Activated T-cell treated with anti-CD3 and anti-CD28 coated beads, Interleukin-2, amount 50 U/mL, for 4 hours (primary cell): Measurements from ENCODE around the gene PRKAG3. TPM values are rescaled to one million over a fixed set of nuclear protein-coding genes. Genes with fewer than 3 reads are reported as not detected.

Experiments used
- ATAC-seq, 2 donors: fragments of 200-7000 bp; cut with Tn5 transposase; one replicate each; pipeline ENCODE4 v1.10.0; 2021
- DNase-seq: peaks from one replicate; pipeline ENCODE4 v3.0.0-alpha.2; 2020
- H3K27me3 Mint-ChIP-seq: one replicate; pipeline ENCODE4 v1.8.0; 2021; ENCODE audit warnings: low read depth, mixed read lengths
- H3K36me3 Mint-ChIP-seq: one replicate; pipeline ENCODE4 v1.8.0; 2022; ENCODE audit warnings: mixed read lengths; ENCODE audit not compliant: insufficient read depth
- H3K4me1 Mint-ChIP-seq: one replicate; pipeline ENCODE4 v1.8.0; 2021; ENCODE audit warnings: low read depth, mixed read lengths
- H3K4me3 Mint-ChIP-seq: one replicate; pipeline ENCODE4 v1.8.0; 2021; ENCODE audit warnings: mild to moderate bottlenecking, moderate library complexity, mixed read lengths
- H3K9me3 Mint-ChIP-seq: one replicate; pipeline ENCODE4 v1.8.0; 2021; ENCODE audit warnings: mixed read lengths
- total RNA-seq, 3 donors: library from RNA; stranded (reverse); gene quantifications; one replicate each; pipeline ENCODE4 v1.2.1, GENCODE V29; 2021

The PRKAG3 gene
- total RNA-seq, 3 donors from 2014 or later, result not detected

DNA sequence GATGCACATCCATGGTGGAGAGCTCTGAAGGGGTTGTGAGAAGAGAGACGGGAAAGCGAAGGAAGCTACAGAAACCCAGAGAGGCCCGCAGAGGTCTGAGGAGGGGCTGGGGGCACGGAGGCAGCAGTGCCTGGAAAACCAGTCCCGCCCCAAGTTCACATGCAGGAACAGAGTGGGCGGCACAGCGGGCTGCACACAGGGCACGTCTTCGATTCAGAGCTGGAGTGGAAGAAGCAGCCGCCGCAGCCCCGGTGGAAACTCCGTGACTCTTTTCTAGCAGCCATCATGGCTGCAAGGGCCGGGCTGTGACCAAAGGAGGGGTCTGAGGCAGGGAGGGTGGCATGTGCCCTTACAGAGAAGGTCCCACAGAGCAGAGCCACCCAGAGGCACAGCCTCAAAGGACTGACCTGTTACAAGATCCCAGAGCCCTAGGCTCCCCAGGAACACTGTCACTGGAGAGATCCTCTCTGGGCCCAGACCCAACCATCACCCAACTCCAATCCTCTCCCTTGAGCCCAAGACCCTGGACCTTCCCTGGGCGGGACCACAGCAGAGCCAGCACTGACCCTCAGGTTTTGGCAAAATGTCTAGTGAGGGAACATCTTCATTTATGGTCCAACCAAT lies 10.7 kb downstream of the PRKAG3 start:
- no peaks in the 10 kb centered on the region for H3K36me3 Mint-ChIP-seq
- ATAC-seq, result no peak

DNA sequence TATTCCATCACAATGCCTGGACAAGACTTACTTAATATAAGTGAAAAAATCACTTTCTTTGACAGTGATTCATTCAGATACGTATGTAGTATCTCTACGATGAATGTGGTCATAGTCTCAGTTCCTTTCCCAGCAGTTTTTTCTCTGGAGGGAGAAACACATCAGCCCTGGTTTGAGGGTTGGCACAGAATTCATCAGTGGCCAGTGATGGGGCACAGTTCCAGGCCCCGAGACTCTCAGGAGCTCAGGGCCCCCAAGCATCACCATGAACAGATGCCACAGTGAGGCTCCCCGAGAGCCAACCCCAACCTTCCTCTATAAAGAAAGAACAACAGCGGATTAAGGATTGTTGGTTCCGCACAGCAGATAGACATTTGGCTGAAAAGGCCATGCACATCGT lies 12.5 kb downstream of the PRKAG3 start:
- Mint-ChIP-seq H3K4me1 (no peaks in the 10 kb centered on the region), H3K36me3 (no peaks in the 10 kb centered on the region), H3K9me3 (no peaks in the 10 kb centered on the region), H3K27me3 (peaks cover 13% of the 10 kb centered on the region), H3K4me3 (no peak overlapping the region)
- no peak for DNase-seq
- no peak for ATAC-seq

More for the DNA sequence above, 10.7 kb downstream of the PRKAG3 start:
- H3K4me3 Mint-ChIP-seq, result no peak overlapping the region
- peaks cover 13% of the 10 kb centered on the region for H3K27me3 Mint-ChIP-seq
- no peaks in the 10 kb centered on the region for H3K9me3 Mint-ChIP-seq
- DNase-seq, result no peak
- H3K4me1 Mint-ChIP-seq, result no peaks in the 10 kb centered on the region

DNA sequence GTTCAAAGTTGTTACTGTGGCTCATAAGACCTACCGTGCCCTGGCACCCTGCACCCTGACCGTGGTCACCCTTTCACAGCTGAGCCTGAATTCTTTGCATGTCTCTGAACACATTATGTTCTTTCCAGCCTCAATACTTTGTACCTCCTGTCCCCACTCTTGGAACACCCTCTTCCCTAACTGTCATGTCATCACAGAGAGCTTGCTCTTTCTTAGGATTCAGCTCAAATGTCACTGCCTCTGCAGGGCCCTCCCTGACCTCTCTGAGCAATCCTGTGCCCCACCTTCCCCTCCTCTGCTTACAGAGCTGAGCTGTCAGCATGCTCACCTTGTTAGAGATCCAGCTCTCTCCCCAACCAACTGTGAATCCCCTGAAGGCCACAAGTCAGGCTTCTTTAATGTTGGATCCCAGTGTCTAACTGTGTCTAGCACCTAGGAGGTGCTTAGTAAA lies 15.0 kb downstream of the PRKAG3 start:
- Mint-ChIP-seq H3K36me3 (no peaks in the 10 kb centered on the region), H3K27me3 (peaks cover 23% of the 10 kb centered on the region), H3K4me3 (no peak overlapping the region), H3K9me3 (no peaks in the 10 kb centered on the region), H3K4me1 (no peaks in the 10 kb centered on the region)
- DNase-seq, result no peak
- no peak for ATAC-seq

DNA sequence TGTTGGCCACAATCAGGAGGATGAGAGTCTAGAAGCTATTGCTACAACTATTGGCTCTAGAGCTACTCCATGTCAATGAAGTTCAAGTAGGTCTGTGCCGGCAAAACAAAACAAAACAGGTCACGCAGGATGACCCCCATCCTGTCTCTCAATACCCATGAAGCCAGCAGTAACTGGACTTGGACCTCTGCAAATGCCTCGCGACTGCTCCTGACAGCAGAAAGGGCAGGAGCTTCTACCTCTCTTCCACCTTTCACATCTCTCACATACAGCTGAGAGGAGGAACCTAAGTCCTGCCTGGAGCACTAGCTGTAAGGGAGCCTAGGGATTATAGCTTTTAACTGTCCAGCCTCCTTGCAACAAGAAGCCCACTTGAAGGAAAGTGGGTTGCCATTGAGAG lies 16.0 kb downstream of the PRKAG3 start:
- peaks cover 24% of the 10 kb centered on the region for H3K27me3 Mint-ChIP-seq
- H3K9me3 Mint-ChIP-seq, result no peaks in the 10 kb centered on the region
- no peaks in the 10 kb centered on the region for H3K36me3 Mint-ChIP-seq
- DNase-seq (no peak), ATAC-seq (no peak)
- H3K4me3 Mint-ChIP-seq, result no peak overlapping the region
- H3K4me1 Mint-ChIP-seq, result no peaks in the 10 kb centered on the region

DNA sequence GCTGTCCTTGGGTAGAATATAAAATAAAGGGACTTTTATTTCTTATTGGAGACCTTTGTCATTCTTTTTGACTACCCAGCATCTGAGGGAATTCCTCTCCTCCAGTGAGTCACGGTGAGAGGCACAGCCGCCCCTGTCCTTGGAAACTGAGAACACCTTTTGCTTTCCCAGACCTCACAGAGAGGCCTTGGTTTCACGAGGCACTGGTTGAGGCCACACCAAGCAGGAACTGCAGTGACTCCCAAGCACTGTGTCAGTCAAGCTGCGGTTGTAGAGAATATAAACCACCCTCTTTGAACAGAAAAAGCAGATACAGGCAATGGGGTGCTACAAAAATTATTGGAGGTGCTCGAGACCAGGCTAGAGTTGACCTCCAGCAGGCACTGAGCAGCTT lies 16.4 kb downstream of the PRKAG3 start:
- Mint-ChIP-seq H3K9me3 (no peaks in the 10 kb centered on the region), H3K27me3 (peaks cover 21% of the 10 kb centered on the region), H3K4me3 (no peak overlapping the region), H3K36me3 (no peaks in the 10 kb centered on the region), H3K4me1 (no peaks in the 10 kb centered on the region)
- ATAC-seq (no peak), DNase-seq (no peak)

DNA sequence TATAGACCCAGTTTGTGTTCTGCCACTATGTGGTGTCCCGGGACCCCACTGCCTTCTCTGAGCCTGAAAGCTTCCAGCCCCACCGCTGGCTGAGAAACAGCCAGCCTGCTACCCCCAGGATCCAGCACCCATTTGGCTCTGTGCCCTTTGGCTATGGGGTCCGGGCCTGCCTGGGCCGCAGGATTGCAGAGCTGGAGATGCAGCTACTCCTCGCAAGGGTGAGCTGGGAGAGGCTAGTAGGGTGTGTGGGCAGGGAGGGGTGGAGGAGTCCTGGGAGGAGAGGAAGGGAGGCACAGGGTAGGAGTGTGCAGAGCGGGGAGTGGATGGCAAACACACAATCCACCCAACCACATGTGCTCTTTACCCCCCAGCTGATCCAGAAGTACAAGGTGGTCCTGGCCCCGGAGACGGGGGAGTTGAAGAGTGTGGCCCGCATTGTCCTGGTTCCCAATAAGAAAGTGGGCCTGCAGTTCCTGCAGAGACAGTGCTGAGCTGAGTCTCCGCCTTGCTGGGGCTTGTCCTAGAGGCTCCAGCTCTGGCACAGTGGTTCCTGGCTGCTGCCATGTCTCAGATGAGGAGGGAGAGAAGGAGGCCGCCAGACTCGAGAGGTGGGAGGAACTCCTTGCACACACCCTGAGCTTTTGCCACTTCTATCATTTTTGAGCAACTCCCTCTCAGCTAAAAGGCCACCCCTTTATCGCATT lies 16.9 kb downstream of the PRKAG3 start:
- Mint-ChIP-seq H3K9me3 (no peaks in the 10 kb centered on the region), H3K36me3 (no peaks in the 10 kb centered on the region), H3K4me3 (no peak overlapping the region), H3K4me1 (no peaks in the 10 kb centered on the region), H3K27me3 (peaks cover 23% of the 10 kb centered on the region)
- DNase-seq (no peak), ATAC-seq (no peak)

DNA sequence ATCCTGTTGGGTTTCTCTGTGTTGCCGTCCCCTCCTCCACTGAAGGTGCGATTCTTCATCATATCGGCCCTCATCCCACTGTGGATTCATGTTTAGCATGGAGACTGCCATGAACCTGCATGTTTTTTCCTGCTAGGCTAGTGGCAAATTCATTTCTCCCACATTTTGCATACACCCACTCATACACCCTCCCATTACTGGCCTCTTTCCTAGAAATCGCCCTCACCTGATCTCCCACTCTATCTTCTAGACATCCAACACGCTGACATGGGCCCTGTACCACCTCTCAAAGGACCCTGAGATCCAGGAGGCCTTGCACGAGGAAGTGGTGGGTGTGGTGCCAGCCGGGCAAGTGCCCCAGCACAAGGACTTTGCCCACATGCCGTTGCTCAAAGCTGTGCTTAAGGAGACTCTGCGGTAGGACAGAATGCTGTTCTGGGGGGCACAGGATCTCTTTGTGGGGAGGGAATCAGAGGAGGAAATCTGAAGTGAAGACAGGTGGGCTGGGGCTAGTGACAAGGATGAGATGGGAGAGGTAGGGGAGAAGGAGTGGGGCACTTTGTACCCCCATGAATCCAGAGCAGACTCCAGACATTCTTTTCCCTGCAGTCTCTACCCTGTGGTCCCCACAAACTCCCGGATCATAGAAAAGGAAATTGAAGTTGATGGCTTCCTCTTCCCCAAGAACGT lies 17.7 kb downstream of the PRKAG3 start:
- DNase-seq (no peak), ATAC-seq (no peak)
- Mint-ChIP-seq H3K36me3 (no peaks in the 10 kb centered on the region), H3K9me3 (no peaks in the 10 kb centered on the region), H3K4me3 (no peak overlapping the region), H3K4me1 (no peaks in the 10 kb centered on the region), H3K27me3 (peaks cover 27% of the 10 kb centered on the region)

DNA sequence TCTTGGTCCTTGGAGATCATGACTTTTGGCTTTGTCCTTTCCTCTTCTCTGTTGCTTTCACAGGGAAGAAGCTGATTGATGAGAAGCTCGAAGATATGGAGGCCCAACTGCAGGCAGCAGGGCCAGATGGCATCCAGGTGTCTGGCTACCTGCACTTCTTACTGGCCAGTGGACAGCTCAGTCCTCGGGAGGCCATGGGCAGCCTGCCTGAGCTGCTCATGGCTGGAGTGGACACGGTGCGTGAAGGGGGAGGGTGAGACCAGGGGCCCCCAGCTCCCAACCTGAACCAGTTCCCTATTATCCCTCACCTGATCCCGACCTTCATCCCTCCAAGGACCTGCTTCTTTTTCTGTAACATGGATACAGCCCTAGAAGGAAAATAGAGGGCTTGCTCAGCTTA lies 18.7 kb downstream of the PRKAG3 start:
- H3K27me3 Mint-ChIP-seq, result peaks cover 32% of the 10 kb centered on the region
- DNase-seq, result no peak
- H3K4me3 Mint-ChIP-seq, result no peak overlapping the region
- no peak for ATAC-seq
- no peaks in the 10 kb centered on the region for H3K4me1 Mint-ChIP-seq
- no peaks in the 10 kb centered on the region for H3K36me3 Mint-ChIP-seq
- no peaks in the 10 kb centered on the region for H3K9me3 Mint-ChIP-seq

DNA sequence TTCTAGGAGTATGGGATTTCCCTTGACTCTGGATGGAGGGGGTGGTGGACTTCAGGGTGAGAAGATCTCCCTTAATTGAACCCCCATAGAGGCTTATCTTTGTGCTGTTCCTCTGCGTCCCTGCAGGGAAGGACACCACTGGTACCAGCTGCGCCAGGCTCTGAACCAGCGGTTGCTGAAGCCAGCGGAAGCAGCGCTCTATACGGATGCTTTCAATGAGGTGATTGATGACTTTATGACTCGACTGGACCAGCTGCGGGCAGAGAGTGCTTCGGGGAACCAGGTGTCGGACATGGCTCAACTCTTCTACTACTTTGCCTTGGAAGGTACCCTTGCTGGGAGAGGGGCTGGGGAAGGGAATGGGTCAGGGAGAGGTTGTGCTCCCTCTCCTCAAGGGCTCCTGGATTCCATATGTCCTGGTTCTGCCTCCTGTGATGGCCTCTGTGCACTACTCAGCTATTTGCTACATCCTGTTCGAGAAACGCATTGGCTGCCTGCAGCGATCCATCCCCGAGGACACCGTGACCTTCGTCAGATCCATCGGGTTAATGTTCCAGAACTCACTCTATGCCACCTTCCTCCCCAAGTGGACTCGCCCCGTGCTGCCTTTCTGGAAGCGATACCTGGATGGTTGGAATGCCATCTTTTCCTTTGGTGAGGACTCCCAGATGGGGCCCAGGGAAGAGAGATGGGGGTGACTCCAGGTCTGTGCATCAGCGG lies 19.3 kb downstream of the PRKAG3 start:
- H3K4me1 Mint-ChIP-seq, result no peaks in the 10 kb centered on the region
- ATAC-seq (no peak), DNase-seq (no peak)
- no peaks in the 10 kb centered on the region for H3K36me3 Mint-ChIP-seq
- no peaks in the 10 kb centered on the region for H3K9me3 Mint-ChIP-seq
- peaks cover 33% of the 10 kb centered on the region for H3K27me3 Mint-ChIP-seq
- H3K4me3 Mint-ChIP-seq, result no peak overlapping the region

DNA sequence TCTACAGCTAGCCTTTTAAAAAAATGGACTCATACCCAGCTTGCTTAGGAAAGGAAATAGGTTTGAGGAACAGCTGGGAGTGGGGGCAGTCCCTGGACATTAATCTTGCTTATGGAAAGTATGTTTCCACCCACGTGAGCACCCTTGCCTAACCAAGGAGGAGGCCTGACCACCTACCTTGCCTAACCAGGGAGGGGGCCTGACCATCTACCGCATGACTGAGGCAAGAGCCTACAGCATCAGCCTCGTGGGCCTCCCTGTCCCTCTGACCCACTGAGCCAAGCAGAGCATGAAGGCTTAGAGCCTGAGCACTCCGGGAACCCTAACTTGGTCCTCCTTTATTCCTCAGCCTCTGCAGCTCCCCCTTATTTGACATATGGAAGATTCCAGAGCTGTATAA lies 20.2 kb downstream of the PRKAG3 start:
- DNase-seq (no peak), ATAC-seq (no peak)
- no peaks in the 10 kb centered on the region for H3K9me3 Mint-ChIP-seq
- no peaks in the 10 kb centered on the region for H3K4me1 Mint-ChIP-seq
- no peak overlapping the region for H3K4me3 Mint-ChIP-seq
- H3K36me3 Mint-ChIP-seq, result no peaks in the 10 kb centered on the region
- H3K27me3 Mint-ChIP-seq, result peaks cover 33% of the 10 kb centered on the region

DNA sequence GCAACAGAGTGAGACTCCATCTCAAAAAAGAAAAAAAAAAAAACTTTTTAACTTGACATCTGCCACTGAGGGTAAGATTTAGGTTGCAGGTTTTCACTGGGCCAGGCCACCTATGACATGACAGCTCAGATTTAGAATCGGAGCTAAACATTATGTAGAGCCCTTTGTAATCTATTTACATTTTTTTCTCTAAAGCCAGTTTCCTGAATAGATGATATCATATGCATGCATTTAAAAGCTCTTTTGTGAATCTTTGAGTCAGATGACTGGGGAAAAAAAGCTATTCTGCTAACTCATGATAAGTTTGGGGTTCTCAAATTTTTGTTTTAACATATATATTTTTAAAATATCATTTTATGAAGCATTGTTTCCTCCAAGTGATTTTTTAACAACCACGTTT lies 21.3 kb downstream of the PRKAG3 start:
- ATAC-seq (no peak), DNase-seq (no peak)
- Mint-ChIP-seq H3K27me3 (peaks cover 37% of the 10 kb centered on the region), H3K4me1 (no peaks in the 10 kb centered on the region), H3K36me3 (no peaks in the 10 kb centered on the region), H3K9me3 (peaks cover 5% of the 10 kb centered on the region), H3K4me3 (no peak overlapping the region)

DNA sequence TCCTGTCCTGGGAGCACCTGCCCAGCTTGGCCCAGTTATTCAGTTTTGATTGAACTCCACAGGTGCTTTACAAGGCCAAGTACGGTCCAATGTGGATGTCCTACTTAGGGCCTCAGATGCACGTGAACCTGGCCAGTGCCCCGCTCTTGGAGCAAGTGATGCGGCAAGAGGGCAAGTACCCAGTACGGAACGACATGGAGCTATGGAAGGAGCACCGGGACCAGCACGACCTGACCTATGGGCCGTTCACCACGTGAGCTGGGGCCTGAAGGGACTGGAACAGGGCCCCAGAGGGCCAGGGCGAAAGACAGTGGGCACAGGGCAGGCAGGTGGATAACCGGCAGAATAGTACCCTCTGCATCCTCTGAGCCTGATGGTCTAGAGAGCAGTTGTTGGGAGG lies 22.1 kb downstream of the PRKAG3 start:
- ATAC-seq (no peak), DNase-seq (no peak)
- H3K4me1 Mint-ChIP-seq, result no peaks in the 10 kb centered on the region
- no peaks in the 10 kb centered on the region for H3K36me3 Mint-ChIP-seq
- H3K4me3 Mint-ChIP-seq, result no peak overlapping the region
- peaks cover 13% of the 10 kb centered on the region for H3K9me3 Mint-ChIP-seq
- peaks cover 37% of the 10 kb centered on the region for H3K27me3 Mint-ChIP-seq

DNA sequence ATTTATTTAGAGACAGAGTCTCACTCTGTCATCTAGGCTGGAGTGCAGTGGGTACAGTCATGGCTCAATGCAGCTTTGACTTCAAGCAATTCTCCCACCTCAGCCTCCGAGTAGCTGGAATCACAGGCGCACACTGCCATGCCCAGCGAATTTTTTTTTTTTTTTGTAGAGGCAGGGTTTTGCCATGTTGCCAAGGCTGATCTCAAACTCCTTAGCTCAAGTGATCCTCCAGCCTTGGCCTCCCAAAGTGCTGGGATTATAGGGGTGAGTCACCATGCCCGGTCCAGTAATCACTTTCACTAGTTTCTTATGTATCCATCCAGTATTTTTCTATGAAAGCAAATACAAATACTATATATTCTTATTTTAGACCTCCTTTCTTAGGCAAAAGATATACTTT lies 24.0 kb downstream of the PRKAG3 start:
- Mint-ChIP-seq H3K4me1 (no peaks in the 10 kb centered on the region), H3K27me3 (peaks cover 27% of the 10 kb centered on the region), H3K4me3 (no peak overlapping the region), H3K9me3 (peaks cover 18% of the 10 kb centered on the region), H3K36me3 (no peaks in the 10 kb centered on the region)
- ATAC-seq (no peak), DNase-seq (no peak)

DNA sequence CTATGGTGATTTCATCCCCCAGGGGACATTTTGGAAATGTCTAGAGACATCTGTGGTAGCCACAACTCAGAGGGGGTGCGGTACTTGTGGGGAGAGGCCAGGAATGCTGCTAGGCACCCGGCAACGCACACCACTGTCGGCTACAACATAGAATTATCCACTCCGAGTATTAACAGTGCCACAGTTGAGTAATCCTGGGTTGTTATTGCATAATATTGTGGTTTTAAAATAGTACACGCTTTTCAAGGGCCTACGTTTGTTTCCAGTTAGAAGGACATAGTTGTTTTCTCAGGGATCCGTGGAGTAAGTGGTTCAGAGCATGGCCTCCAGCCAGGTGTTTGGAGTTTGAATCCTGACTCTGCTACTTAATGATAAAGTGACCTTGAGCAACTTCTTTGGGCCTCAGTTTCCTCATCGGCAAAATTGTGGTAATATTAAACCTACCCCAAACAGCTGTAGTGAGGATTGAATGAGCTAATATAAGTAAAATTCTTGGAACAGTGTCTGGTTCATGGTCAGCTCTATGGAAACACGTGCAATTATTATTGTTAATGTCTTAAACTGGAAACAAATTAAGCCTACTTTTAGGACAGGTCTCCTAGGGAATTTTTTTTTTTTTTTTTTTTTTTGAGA lies 25.1 kb downstream of the PRKAG3 start:
- DNase-seq (no peak), ATAC-seq (no peak)
- Mint-ChIP-seq H3K4me1 (peaks cover 4% of the 10 kb centered on the region), H3K36me3 (no peaks in the 10 kb centered on the region), H3K4me3 (no peak overlapping the region), H3K27me3 (peaks cover 24% of the 10 kb centered on the region), H3K9me3 (peaks cover 18% of the 10 kb centered on the region)
